MCF 10A (cell line): Measurements from ENCODE around the gene CLASRP. TPM values are rescaled to one million over a fixed set of nuclear protein-coding genes. Genes with fewer than 3 reads are reported as not detected.
A peak's percentile ranks its signal among the peaks of the same experiment; 100 is the strongest.

Experiments used
- BruUV-seq: library from RNA; stranded (reverse); fragments of 400-500 nt; replicated peaks from 2 replicates; lab custom pipeline; 2021; lab: Mats Ljungman, UMichigan
- CTCF ChIA-PET: fragments of 300-600 bp; sonication (Branson Sonifier 250); formaldehyde crosslinking; extraction: SDS; loops from one replicate; lab custom pipeline; 2021; ENCODE audit warnings: antibody characterized with exemption, inconsistent platforms; lab: Yijun Ruan, JAX
- POLR2A ChIA-PET: fragments of 300-600, 350-650 bp; sonication (Branson Sonifier 250); formaldehyde crosslinking; extraction: SDS; loops from one replicate; lab custom pipeline; 2020; ENCODE audit warnings: antibody characterized with exemption, inconsistent platforms; lab: Yijun Ruan, JAX
- DNase-seq: peaks from one replicate; pipeline ENCODE4 v3.0.0-alpha.2; 2018; ENCODE audit not compliant: unreplicated experiment
- H3K27ac Mint-ChIP-seq: one replicate; pipeline ENCODE4 v1.8.0; 2022; ENCODE audit warnings: mild to moderate bottlenecking, low read depth, mixed read lengths; ENCODE audit not compliant: unreplicated experiment
- H3K27me3 Mint-ChIP-seq: one replicate; pipeline ENCODE4 v1.8.0; 2022; ENCODE audit warnings: mixed read lengths; ENCODE audit not compliant: insufficient read depth, unreplicated experiment
- H3K36me3 Mint-ChIP-seq: one replicate; pipeline ENCODE4 v1.8.0; 2022; ENCODE audit warnings: mild to moderate bottlenecking, moderate library complexity, mixed read lengths; ENCODE audit not compliant: insufficient read depth, unreplicated experiment
- H3K4me1 Mint-ChIP-seq: one replicate; pipeline ENCODE4 v1.8.0; 2022; ENCODE audit warnings: mixed read lengths; ENCODE audit not compliant: insufficient read depth, unreplicated experiment
- H3K4me3 Mint-ChIP-seq: one replicate; pipeline ENCODE4 v1.8.0; 2022; ENCODE audit warnings: mild to moderate bottlenecking, moderate library complexity, mixed read lengths; ENCODE audit not compliant: unreplicated experiment
- H3K9me3 Mint-ChIP-seq: one replicate; pipeline ENCODE4 v1.8.0; 2022; ENCODE audit warnings: mixed read lengths; ENCODE audit not compliant: unreplicated experiment
- CTCF ChIP-seq: fragments of 200-600 bp; IDR thresholded peaks from one replicate; pipeline ENCODE4 v1.8.0; 2022; ENCODE audit warnings: antibody characterized with exemption, mild to moderate bottlenecking; ENCODE audit not compliant: unreplicated experiment
- intact Hi-C: fragments of 100-400 bp; cut with micrococcal nuclease; formaldehyde crosslinking; loops from 2 replicates; pipeline ENCODE4 v1.14.1; 2022
- total RNA-seq: library from RNA; stranded (reverse); gene quantifications from 2 replicates; pipeline ENCODE4 v1.2.3, GENCODE V29; 2022

CLASRP gene
- total RNA-seq, 1 experiment from 2014 or later, result 83.5 TPM

DNA sequence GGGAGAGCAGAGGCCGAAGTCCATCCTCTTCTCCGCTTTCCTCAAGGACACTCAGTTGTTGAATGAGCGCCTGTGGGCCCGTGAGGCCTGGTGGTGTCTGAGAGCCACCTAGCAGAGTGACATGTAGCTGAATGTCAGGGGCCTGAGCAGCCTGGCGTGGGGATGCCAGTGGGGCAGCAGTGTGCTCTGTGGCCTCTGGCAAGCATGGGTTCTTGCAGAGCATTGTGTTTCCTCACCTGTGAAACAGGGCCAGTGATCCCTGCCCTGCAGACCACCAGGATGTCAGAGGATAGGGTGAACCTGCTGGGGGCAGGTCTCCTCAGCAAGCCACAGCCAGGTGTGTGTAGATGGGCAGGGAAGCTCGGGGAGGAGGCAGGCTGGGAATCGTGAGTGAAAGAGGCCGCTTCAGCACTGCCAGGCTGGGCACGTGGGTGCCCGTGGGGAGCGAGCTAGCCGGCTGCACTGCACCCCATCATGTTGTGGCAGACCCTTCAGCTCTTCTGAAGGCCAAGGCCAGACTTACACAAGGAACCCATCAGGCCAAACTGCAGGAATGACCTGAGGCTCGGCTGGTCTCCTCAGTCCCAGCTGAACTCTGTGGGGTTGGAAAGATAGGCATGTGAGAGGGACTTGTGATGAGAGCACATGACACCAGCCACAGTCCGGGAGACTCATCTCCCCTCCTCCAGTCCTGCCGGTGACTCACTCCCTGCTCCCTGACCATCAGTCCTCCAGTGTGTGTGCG, 59.1 kb downstream of the CLASRP start:
- ChIA-PET POLR2A (interaction anchor here (0.6 to 1.2 kb wide), 8 partner anchors 10 to 80 kb away, joined by 3 to 4 read pairs (median 3); partner anchors contain the start of genes BLOC1S3, GEMIN7 and TRAPPC6A), CTCF (interaction anchor here (0.9 to 1.5 kb wide), 4 partner anchors 12 to 241 kb away, joined by 3 to 8 read pairs (median 4); no protein-coding TSS in a partner anchor)
- intact Hi-C loops, result loop anchor here (10.0 kb wide), 2 partner anchors 147 to 237 kb away; partner anchors contain the start of gene EXOC3L2
- BruUV-seq, result no TSS peak
- DNase-seq, result peak; percentile 86
- Mint-ChIP-seq H3K27me3 (no peaks in the 10 kb centered on the region), H3K36me3 (no peaks in the 10 kb centered on the region), H3K27ac (peak overlapping the region; percentile 65), H3K4me3 (peak overlapping the region; percentile 50), H3K4me1 (peaks cover 58% of the 10 kb centered on the region), H3K9me3 (no peaks in the 10 kb centered on the region)
- no peak for TF ChIP-seq CTCF

- Mint-ChIP-seq H3K27ac (peak overlapping the region; percentile 65), H3K4me3 (peak overlapping the region; percentile 50), H3K4me1 (peaks cover 56% of the 10 kb centered on the region), H3K36me3 (peaks cover under 1% of the 10 kb centered on the region), H3K27me3 (no peaks in the 10 kb centered on the region), H3K9me3 (no peaks in the 10 kb centered on the region)
- no peak for TF ChIP-seq CTCF
- no peak for DNase-seq
- intact Hi-C loops, result loop anchor here (10.0 kb wide), 2 partner anchors 146 to 236 kb away; partner anchors contain the start of gene EXOC3L2
- ChIA-PET POLR2A (interaction anchor here (0.6 to 1.2 kb wide), 9 partner anchors 9 to 80 kb away, joined by 3 to 4 read pairs (median 3); partner anchors contain the start of genes BLOC1S3, GEMIN7 and TRAPPC6A), CTCF (interaction anchor here (0.7 to 1.5 kb wide), 4 partner anchors 14 to 240 kb away, joined by 3 to 8 read pairs (median 3); no protein-coding TSS in a partner anchor)
- BruUV-seq, result no TSS peak
Observed at GRCh38 chr19:45098521-45099466, 59.9 kb downstream of the CLASRP start.

GRCh38 chr19:45099467-45100191, 60.8 kb downstream of the CLASRP start:
- Mint-ChIP-seq H3K27ac (peak overlapping the region; percentile 41), H3K9me3 (no peaks in the 10 kb centered on the region), H3K36me3 (peaks cover 6% of the 10 kb centered on the region), H3K4me1 (peaks cover 58% of the 10 kb centered on the region), H3K27me3 (no peaks in the 10 kb centered on the region), H3K4me3 (no peak overlapping the region)
- intact Hi-C loops, result loop anchor here (10.0 kb wide), 2 partner anchors 145 to 235 kb away; partner anchors contain the start of gene EXOC3L2
- DNase-seq, result no peak
- CTCF ChIA-PET, result interaction anchor here (0.7 to 1.1 kb wide), 2 partner anchors 10 to 14 kb away, joined by 3 read pairs; no protein-coding TSS in a partner anchor
- TF ChIP-seq CTCF, result no peak
- POLR2A ChIA-PET, result interaction anchor here (1.2 kb wide), 1 partner anchor 21 kb away, joined by 4 read pairs; the partner anchor contains the start of gene GEMIN7
- no TSS peak for BruUV-seq
